HL-60/S4 treated with phorbol 12-myristate 13-acetate at 8.2 ng/mL for 4 days and 3 days (cell line): ENCODE data around the gene GALNT13.

ENCODE experiments used
- in situ Hi-C: fragments of 300-500 bp; cut with MboI; formaldehyde crosslinking; loops from 2 replicates; pipeline ENCODE4 v1.15.0; 2022; ENCODE audit warnings: low sequenced_read_pairs

The GALNT13 gene

GRCh38 chr2:153871231-153872221 lies at the start of gene GALNT13:
TSS of gene GALNT13 (plus strand) at chr2:153871922.
- in situ Hi-C loops: no loop called here

GRCh38 chr2:153823880-153824279 lies 47.8 kb upstream of the GALNT13 start:
- in situ Hi-C loops: no loop called here

- in situ Hi-C loops: no loop called here
Measured at GRCh38 chr2:153828335-153828734, 43.4 kb upstream of the GALNT13 start.

- in situ Hi-C loops: no loop called here
Measured at GRCh38 chr2:153834662-153835061, 37.1 kb upstream of the GALNT13 start.

- in situ Hi-C loops: no loop called here
Measured at GRCh38 chr2:153858250-153858649, 13.5 kb upstream of the GALNT13 start.

- in situ Hi-C loops: no loop called here
Measured at GRCh38 chr2:153864022-153864421, 7.7 kb upstream of the GALNT13 start.

GRCh38 chr2:153866595-153866994 lies 5.1 kb upstream of the GALNT13 start:
- in situ Hi-C loops: no loop called here

- in situ Hi-C loops: no loop called here
Measured at GRCh38 chr2:153870308-153870707, 1.4 kb upstream of the GALNT13 start.

GRCh38 chr2:153872311-153873051 lies 759 bp downstream of the GALNT13 start:
- in situ Hi-C loops: no loop called here

- in situ Hi-C loops: no loop called here
Measured at GRCh38 chr2:153873052-153874048, 1.6 kb downstream of the GALNT13 start.

GRCh38 chr2:153875801-153876466 lies 4.2 kb downstream of the GALNT13 start:
- in situ Hi-C loops: no loop called here

- in situ Hi-C loops: no loop called here
Measured at GRCh38 chr2:153880926-153881325, 9.2 kb downstream of the GALNT13 start.

- in situ Hi-C loops: no loop called here
Measured at GRCh38 chr2:153886833-153887232, 15.1 kb downstream of the GALNT13 start.

GRCh38 chr2:153890576-153890975 lies 18.9 kb downstream of the GALNT13 start:
- in situ Hi-C loops: no loop called here

GRCh38 chr2:153891051-153891450 lies 19.3 kb downstream of the GALNT13 start:
- in situ Hi-C loops: no loop called here

- in situ Hi-C loops: no loop called here
Measured at GRCh38 chr2:153912798-153913396, 41.2 kb downstream of the GALNT13 start.

- in situ Hi-C loops: no loop called here
Measured at GRCh38 chr2:153917570-153917969, 45.8 kb downstream of the GALNT13 start.

- in situ Hi-C loops: no loop called here
Measured at GRCh38 chr2:153935511-153935910, 63.8 kb downstream of the GALNT13 start.

GRCh38 chr2:153939124-153939796 lies 67.5 kb downstream of the GALNT13 start:
- in situ Hi-C loops: no loop called here
